Body of pancreas (tissue), 4 donors: ENCODE results near the gene WHRN.

Source experiments
- POLR2A ChIP-seq, 3 donors: fragments of 450-650 bp; IDR thresholded peaks; one replicate each; pipeline ENCODE4 v1.6.1; 2016; ENCODE audit warnings: antibody characterized with exemption in 3 of 3, mild to moderate bottlenecking in 2 of 3
- TF ChIP-seq, protein P1 (sequence below), 7 experiments: fragments of 450-650 bp in 4 of 7; fragments of 200-600 bp in 3 of 7; sonication (generic) in 3 of 7; IDR thresholded peaks; one replicate each; pipeline ENCODE4 v1.5.1; 2016 to 2019; ENCODE audit warnings: antibody characterized with exemption in 7 of 7

DNA sequence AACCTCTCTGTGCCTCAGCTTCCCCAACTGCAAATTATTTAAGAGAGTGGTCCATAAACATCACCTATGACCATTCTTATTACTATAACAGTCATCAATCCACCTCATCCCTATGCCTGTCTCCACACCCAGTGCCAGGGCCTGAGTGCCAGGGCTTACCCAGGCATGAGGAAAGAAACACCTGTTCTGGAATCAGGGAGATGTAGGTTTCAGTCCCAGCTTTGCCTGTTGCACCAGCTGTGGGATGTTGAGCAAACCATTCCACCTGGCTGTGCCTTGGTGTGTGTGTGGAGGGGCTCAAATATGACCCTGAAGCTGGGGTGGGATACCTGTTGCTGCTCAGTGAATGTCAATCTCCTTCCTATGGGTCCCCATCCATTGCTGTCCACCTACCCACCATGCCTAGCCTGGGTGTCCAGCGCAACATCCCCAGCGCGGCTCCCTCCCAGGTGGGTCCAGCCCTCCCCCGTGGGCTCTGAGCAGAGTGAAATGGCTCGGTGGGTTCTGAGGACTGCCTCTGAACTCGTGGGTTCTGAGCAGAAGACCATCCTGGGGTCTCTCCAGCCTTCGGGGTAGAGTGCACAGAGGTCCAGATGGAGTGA lies 133.8 kb downstream of the WHRN start:
- TF ChIP-seq, protein P1, sequence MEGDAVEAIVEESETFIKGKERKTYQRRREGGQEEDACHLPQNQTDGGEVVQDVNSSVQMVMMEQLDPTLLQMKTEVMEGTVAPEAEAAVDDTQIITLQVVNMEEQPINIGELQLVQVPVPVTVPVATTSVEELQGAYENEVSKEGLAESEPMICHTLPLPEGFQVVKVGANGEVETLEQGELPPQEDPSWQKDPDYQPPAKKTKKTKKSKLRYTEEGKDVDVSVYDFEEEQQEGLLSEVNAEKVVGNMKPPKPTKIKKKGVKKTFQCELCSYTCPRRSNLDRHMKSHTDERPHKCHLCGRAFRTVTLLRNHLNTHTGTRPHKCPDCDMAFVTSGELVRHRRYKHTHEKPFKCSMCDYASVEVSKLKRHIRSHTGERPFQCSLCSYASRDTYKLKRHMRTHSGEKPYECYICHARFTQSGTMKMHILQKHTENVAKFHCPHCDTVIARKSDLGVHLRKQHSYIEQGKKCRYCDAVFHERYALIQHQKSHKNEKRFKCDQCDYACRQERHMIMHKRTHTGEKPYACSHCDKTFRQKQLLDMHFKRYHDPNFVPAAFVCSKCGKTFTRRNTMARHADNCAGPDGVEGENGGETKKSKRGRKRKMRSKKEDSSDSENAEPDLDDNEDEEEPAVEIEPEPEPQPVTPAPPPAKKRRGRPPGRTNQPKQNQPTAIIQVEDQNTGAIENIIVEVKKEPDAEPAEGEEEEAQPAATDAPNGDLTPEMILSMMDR (IDR thresholded peaks at IDR 0.05): no peak
- TF ChIP-seq POLR2A (IDR thresholded peaks at IDR 0.05): no peak
